ENCODE data around the gene AFF2. TPM values are rescaled to one million over a fixed set of nuclear protein-coding genes. Genes with fewer than 3 reads are reported as not detected.

The AFF2 gene
- polyA plus RNA-seq, 1 donor, result 0.66 TPM

DNA sequence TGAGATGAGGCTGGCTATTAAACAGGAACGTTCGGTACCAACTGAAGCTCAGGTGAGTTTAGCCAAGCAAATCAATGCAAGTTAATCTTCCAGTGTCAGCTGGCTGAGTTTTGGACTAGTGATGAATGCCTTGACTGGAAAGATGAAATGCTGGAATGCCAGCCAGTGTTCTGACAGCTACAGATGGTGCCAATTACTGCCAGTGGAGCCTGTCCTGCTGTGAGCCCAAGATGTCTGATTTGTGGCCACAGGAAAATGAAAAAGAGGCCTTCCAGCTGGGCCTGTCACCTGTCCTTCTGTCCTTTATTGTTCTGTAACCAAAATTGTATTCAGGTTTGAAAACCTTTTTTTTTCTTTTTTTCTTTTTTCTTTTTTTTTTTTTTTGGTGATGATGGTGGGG lies 223.1 kb downstream of the AFF2 start:
- DNase-seq (ENCODE audit: low read depth), result no peak

DNA sequence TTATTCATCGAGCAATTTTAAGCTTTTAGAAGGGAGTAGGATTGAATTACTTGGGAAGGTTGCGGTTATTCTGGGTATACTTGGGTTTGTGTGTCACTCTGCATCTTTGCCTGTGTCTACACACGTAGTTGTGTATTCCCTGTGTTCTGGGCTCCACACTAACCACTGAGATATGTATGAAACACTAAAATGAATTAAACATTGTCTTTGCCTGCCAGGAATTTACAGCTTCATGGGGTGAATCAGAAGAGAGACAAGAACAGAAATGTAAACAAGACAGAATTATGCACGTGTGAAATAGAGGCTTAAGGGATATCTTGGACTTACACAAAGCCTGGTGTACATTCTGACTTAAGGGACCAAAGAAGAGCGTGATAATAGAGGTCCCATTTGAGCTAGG lies 228.5 kb downstream of the AFF2 start:
- no peak for DNase-seq (ENCODE audit: low read depth)

- no peak for DNase-seq (ENCODE audit: low read depth)
These were observed 232.3 kb downstream of the AFF2 start for GRCh38 chrX:148732743-148733142.

DNA sequence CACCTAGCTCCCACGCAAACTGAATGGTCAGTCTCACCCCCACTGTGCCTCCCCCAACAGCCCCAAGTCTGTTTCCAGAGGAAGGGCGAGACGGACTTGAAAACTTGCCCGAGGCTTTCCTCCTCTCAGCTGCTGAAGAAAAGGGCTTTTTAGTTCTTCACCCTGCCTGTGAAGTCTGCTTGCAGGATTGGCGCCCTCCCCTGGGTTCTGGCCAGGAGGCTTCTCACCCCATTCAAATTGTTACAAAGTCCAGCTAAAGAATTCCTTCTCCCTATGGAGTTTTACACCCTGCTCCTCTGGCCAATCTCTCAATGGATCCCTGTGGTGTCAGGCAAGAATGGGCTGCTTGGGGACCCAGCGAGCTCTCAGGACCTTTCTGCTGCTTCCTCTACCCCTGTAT lies 241.0 kb downstream of the AFF2 start:
- DNase-seq (ENCODE audit: low read depth), result no peak

DNA sequence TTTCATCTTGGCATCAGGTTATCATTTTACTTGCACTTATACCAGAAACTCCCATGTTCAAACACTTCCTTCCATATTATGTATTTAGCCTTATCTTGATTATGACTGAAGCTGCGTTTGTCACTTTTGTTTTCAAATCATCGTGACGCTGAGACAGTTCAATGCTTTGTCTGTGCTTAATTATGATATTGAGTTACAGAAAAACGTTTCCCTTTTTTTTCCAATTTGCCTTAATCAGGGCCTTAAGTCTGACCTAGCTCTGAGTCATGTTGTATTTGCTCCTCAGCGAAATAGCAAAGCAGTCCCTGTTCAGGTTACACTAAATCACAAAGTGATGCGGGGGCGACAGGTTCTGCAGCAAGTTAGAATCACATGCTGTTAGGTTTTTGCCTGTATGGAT lies 254.7 kb downstream of the AFF2 start:
- DNase-seq (ENCODE audit: low read depth), result no peak

DNA sequence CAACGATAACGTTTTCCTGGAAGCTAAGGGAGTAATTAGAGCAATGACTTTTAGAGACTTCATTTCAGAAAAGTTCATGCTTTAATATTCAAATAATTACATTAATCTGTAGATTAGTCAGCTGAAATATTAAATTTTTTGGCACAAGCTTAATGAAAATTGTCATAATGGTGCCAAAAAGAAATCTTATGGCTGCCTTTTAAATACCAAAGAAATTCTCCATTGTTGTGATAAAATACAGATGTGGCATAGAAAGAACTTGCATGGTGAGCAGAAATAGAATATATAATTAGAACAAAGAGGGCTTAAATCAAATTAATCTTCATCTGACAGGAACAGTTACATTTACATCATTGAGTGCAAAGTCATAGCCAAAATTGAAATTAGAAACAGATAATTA lies 263.5 kb downstream of the AFF2 start:
- DNase-seq (ENCODE audit: low read depth), result no peak

DNA sequence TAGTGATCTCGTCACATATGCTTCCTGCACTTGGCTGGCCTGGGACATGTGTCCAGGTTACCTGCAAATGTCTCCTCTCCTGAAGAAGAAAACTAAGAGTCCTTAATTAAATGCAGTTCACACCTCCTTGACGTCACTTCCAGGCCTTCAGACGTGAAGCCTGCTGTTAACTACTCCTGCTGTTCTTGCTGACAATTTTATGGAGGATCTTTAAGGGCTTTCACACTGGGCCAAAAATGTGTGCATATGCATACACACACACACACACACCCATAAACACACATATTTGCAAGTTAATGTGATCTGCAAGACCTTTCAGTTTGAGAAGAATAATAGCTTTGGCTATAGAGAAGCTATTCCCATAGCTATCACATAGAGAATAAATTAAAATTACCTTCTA lies 267.9 kb downstream of the AFF2 start:
- DNase-seq (ENCODE audit: low read depth), result no peak

GRCh38 chrX:148771440-148771839 lies 271.0 kb downstream of the AFF2 start:
- no peak for DNase-seq (ENCODE audit: low read depth)

DNA sequence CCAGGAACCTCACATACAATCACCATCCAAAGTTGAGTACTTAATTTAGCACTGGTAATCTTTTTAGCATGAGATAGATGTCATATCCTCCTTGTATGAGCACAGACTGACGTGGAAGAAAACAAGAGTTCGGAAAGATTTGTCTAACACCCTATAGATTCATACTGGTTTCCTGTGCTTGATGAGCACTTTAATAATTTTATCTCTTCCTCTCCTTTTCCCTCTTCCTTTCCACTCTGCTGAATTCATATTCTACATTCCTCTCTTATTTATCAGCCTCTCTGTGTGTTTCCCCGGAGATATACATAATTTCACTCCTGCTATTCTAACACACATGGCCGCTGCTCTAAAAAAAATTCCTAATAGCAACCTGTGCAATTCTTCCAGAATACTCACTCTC lies 273.9 kb downstream of the AFF2 start:
- no peak for DNase-seq (ENCODE audit: low read depth)

DNA sequence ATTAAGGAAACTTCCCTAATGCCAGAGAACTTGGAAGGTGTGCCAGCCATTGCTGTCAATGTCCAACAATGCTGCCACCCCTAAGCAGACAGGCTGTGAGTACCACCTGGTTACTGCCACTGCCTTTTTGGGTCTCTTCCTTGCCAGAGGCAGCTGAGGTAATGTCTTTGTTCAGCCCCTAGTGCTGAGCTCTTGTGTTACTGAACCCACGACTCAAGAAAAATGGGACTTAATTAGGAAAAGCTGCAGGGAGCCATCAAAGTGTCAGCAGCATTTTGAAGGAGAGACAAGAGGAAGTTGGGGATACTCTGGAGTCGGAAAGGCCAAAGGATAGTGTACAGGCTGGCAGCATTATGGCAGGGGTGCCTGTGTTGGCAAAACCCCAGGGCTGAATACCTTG lies 283.7 kb downstream of the AFF2 start:
- no peak for DNase-seq (ENCODE audit: low read depth)

DNA sequence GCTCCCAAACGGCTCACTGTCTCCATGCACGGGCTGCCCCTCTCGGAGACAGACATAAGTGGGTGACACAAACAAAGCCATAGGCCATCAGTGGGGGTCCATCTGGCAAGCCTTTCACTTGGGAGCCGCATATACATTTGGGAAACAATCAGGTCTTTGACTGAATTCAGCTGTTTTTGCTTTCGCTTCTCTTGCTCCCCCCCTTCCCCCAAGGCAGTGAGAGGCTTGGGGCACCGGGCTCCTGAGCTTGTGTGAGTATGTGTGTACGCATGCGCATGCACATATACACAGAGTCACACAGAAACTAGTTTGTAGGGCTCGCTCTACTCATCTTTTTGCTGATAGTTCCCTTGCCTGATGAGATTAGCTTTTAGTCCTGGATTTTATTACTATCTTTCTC lies 284.4 kb downstream of the AFF2 start:
- DNase-seq (ENCODE audit: low read depth), result no peak

GRCh38 chrX:148785256-148785655 lies 284.8 kb downstream of the AFF2 start:
- DNase-seq (ENCODE audit: low read depth), result no peak

DNA sequence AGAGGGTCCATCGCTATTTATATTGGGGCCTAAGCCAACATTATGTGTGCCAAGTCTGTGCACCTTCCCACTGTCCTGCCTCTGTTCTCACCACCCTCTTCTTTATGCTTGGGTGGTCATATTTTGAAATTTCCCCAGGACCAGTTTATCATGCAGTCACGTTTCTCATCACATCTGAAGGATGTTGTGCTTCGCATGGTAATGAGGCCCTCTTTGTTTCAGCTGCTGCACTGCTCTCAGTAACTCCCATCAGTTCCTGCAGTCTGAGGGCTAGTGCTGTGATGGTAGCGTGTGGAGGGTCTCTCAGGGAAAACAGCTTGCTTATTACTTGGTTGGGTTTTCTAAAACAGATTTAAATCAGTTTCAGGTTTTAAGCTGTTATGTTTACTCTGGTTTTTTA lies 288.0 kb downstream of the AFF2 start:
- no peak for DNase-seq (ENCODE audit: low read depth)

- DNase-seq (ENCODE audit: low read depth), result no peak
These were observed 293.9 kb downstream of the AFF2 start for GRCh38 chrX:148794350-148794749.

- no peak for DNase-seq (ENCODE audit: low read depth)
These were observed 304.4 kb downstream of the AFF2 start for GRCh38 chrX:148804579-148805355.

- DNase-seq (ENCODE audit: low read depth), result no peak
These were observed 305.9 kb downstream of the AFF2 start for GRCh38 chrX:148806145-148806870.

DNA sequence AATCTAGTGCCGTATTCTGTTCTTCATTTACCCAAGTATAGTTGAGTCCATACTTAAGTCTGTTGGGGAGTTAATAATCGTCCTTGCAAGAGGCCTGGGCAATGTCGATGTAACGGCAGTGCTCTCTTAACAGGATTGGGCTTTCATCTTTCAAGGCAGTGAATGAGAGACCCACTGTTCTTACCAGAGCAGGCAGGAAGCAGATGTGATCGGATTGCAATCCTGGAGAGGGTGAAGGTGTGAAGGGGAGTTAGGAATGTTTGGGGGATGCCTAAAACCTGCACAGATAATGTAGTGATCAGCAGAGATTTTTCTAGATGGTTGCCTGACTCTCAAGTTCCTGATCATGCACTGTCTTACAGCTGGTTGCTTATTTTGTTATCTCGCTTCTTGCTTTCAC lies 308.4 kb downstream of the AFF2 start:
- DNase-seq (ENCODE audit: low read depth), result no peak

- DNase-seq (ENCODE audit: low read depth), result no peak
These were observed 310.8 kb downstream of the AFF2 start for GRCh38 chrX:148811236-148811635.

DNA sequence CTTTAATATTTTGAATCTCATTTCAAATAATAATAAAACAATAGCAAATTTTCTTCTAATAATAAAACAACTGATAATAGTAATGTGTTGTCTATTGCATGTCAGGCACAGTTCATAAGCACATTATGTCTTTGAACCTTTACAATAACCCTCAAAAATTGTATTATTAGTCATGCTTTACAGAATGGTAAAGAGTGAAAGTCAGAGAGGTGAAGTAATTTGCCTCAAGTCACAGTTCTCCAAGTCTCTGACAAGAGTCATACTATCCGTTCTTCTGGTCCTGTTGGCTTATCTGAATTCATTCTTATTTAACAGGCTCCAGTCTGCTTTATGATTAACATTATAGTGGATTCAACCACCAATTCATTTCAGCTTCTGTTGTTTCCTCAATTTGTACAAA lies 313.0 kb downstream of the AFF2 start:
- DNase-seq (ENCODE audit: low read depth), result no peak

- no peak for DNase-seq (ENCODE audit: low read depth)
These were observed 313.6 kb downstream of the AFF2 start for GRCh38 chrX:148813967-148814366.

DNA sequence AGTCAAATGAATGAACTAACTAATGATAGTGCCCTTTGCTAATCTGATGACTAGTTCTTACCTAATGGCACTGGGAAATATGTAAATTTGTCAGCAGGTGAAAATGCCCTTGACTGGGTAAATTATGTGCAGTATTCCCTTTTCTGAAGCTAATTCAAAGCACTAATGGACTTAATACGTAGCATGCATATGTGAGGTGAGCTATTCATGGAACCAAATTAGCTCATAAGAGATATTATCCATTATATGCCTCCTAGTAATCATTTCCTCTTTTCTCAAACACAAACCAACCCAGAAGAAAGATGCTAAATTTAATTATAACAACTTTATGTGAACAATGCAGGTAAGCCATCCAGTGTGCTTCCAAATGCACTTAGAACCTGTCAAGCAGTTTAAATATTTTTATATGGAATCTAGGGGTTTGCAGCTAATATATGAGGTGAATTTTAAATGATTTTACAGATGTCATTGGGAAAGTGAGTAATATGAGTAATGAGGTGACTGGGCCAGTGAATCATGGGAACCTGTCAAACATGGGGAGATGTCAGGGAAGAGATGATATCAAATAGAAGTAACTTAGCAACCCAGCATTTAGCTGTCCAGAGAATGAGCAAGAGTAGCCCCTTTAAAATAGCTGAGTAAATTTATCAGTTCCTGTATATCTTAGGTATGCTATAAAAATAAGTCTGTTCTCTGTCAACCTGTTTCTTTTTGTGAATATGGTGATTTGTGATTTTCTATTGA lies 315.0 kb downstream of the AFF2 start:
- no peak for DNase-seq (ENCODE audit: low read depth)

- no peak for DNase-seq (ENCODE audit: low read depth)
These were observed 323.6 kb downstream of the AFF2 start for GRCh38 chrX:148823986-148824385.

- no peak for DNase-seq (ENCODE audit: low read depth)
These were observed 325.3 kb downstream of the AFF2 start for GRCh38 chrX:148825696-148826095.

All from forelimb muscle (tissue), 1 donor.